GM04503 (cell line): ENCODE data around the gene FNDC1.

Experiments used
- DNase-seq: peaks from one replicate; pipeline ENCODE4 v3.0.0-alpha.2; 2012; ENCODE audit warnings: low read depth

Gene FNDC1

GRCh38 chr6:159212028-159212427 lies 42.8 kb downstream of the FNDC1 start:
- no peak for DNase-seq

GRCh38 chr6:159212525-159213280 lies 43.5 kb downstream of the FNDC1 start:
- no peak for DNase-seq

- no peak for DNase-seq
These were observed 44.2 kb downstream of the FNDC1 start for GRCh38 chr6:159213405-159213804.

- DNase-seq: no peak
These were observed 45.1 kb downstream of the FNDC1 start for GRCh38 chr6:159214281-159214680.

- no peak for DNase-seq
These were observed 48.5 kb downstream of the FNDC1 start for GRCh38 chr6:159217595-159218275.

GRCh38 chr6:159220093-159220492 lies 50.9 kb downstream of the FNDC1 start:
- DNase-seq: no peak

GRCh38 chr6:159221486-159222170 lies 52.4 kb downstream of the FNDC1 start:
- no peak for DNase-seq

GRCh38 chr6:159224452-159224851 lies 55.3 kb downstream of the FNDC1 start:
- no peak for DNase-seq

GRCh38 chr6:159229651-159230051 lies 60.5 kb downstream of the FNDC1 start:
- no peak for DNase-seq

- DNase-seq: no peak
These were observed 63.0 kb downstream of the FNDC1 start for GRCh38 chr6:159232106-159232645.

- DNase-seq: no peak
These were observed 63.6 kb downstream of the FNDC1 start for GRCh38 chr6:159232751-159233150.

- no peak for DNase-seq
These were observed 64.3 kb downstream of the FNDC1 start for GRCh38 chr6:159233365-159234101.

- no peak for DNase-seq
These were observed 64.9 kb downstream of the FNDC1 start for GRCh38 chr6:159234102-159234553.

- no peak for DNase-seq
These were observed 69.8 kb downstream of the FNDC1 start for GRCh38 chr6:159238920-159239558.

- peak; percentile 57 for DNase-seq
These were observed 79.9 kb downstream of the FNDC1 start for GRCh38 chr6:159249128-159249527.

- no peak for DNase-seq
These were observed 80.6 kb downstream of the FNDC1 start for GRCh38 chr6:159249752-159250151.

- no peak for DNase-seq
These were observed 81.4 kb downstream of the FNDC1 start for GRCh38 chr6:159250633-159251032.

- no peak for DNase-seq
These were observed 83.8 kb downstream of the FNDC1 start for GRCh38 chr6:159252955-159253508.

GRCh38 chr6:159254186-159254585 lies 85.0 kb downstream of the FNDC1 start:
- peak; percentile 77 for DNase-seq

- no peak for DNase-seq
These were observed 86.3 kb downstream of the FNDC1 start for GRCh38 chr6:159255434-159255951.

- no peak for DNase-seq
These were observed 86.9 kb downstream of the FNDC1 start for GRCh38 chr6:159256128-159256527.
